Peyer's patch (tissue), 4 donors: ENCODE results near the gene GJA4.

ENCODE experiments used
- CTCF ChIP-seq, 6 experiments: fragments of 450-650 bp in 4 of 6; fragments of 200-600 bp in 2 of 6; sonication (generic) in 1 of 6; IDR thresholded peaks; one replicate each; pipeline ENCODE4 v1.5.1; 2017 to 2019; ENCODE audit warnings: antibody characterized with exemption in 6 of 6, mild to moderate bottlenecking in 3 of 6, moderate library complexity in 1 of 6
- POLR2A ChIP-seq, 2 donors: fragments of 450-650 bp; IDR thresholded peaks; one replicate each; pipeline ENCODE4 v1.5.1; 2017; ENCODE audit warnings: antibody characterized with exemption in 2 of 2, mild to moderate bottlenecking in 2 of 2, moderate library complexity in 2 of 2

- TF ChIP-seq CTCF (IDR thresholded peaks at IDR 0.05) (no peak), POLR2A (IDR thresholded peaks at IDR 0.05) (no peak)
Measured at GRCh38 chr1:34792868-34793727, at the start of gene GJA4.
